Hematopoietic multipotent progenitor cell treated with erythropoietin and hydrocortisone succinate and interleukin-3 and kit ligand, for 8 days (in vitro differentiated cells): Measurements from ENCODE around the gene CTSE.
A peak's percentile ranks its signal among the peaks of the same experiment; 100 is the strongest.

Experiments used
- DNase-seq: peaks from one replicate; pipeline ENCODE4 v3.0.0-alpha.2; 2015

The CTSE gene

GRCh38 chr1:205989786-205990185 is 33.9 kb downstream of the CTSE start:
- no peak for DNase-seq

GRCh38 chr1:205988585-205988995 is 35.1 kb downstream of the CTSE start:
- DNase-seq = no peak

GRCh38 chr1:205986861-205987260 is 36.8 kb downstream of the CTSE start:
- no peak for DNase-seq

GRCh38 chr1:205986292-205986691 is 37.4 kb downstream of the CTSE start:
- DNase-seq = peak; percentile 27

- no peak for DNase-seq
These were observed 38.2 kb downstream of the CTSE start for GRCh38 chr1:205985330-205986005.

- DNase-seq = peak; percentile 66
These were observed 39.6 kb downstream of the CTSE start for GRCh38 chr1:205983925-205984725.

GRCh38 chr1:205981257-205981656 is 42.4 kb downstream of the CTSE start:
- no peak for DNase-seq

- DNase-seq = no peak
These were observed 43.3 kb downstream of the CTSE start for GRCh38 chr1:205980237-205980870.

GRCh38 chr1:205979301-205979700 is 44.4 kb downstream of the CTSE start:
- DNase-seq = no peak

- DNase-seq = no peak
These were observed 45.0 kb downstream of the CTSE start for GRCh38 chr1:205978676-205979075.

- DNase-seq = peak; percentile 78
These were observed 46.2 kb downstream of the CTSE start for GRCh38 chr1:205977402-205978014.

GRCh38 chr1:205976708-205977401 is 46.8 kb downstream of the CTSE start:
- DNase-seq = no peak

- DNase-seq = no peak
These were observed 47.7 kb downstream of the CTSE start for GRCh38 chr1:205976036-205976435.

- DNase-seq = no peak
These were observed 48.2 kb downstream of the CTSE start for GRCh38 chr1:205975387-205975998.

GRCh38 chr1:205974712-205975111 is 49.0 kb downstream of the CTSE start:
- DNase-seq = no peak

GRCh38 chr1:205973377-205974232 is 50.1 kb downstream of the CTSE start:
- no peak for DNase-seq

GRCh38 chr1:205972491-205973168 is 51.1 kb downstream of the CTSE start:
- DNase-seq = no peak

GRCh38 chr1:205972081-205972480 is 51.6 kb downstream of the CTSE start:
- no peak for DNase-seq

GRCh38 chr1:205971082-205971481 is 52.6 kb downstream of the CTSE start:
- DNase-seq = no peak

GRCh38 chr1:205970486-205970885 is 53.2 kb downstream of the CTSE start:
- no peak for DNase-seq

GRCh38 chr1:205969229-205969628 is 54.5 kb downstream of the CTSE start:
- DNase-seq = no peak
